Neutrophil (primary cell): ENCODE results near the gene SLC44A2.

Experiments used
- H3K27ac ChIP-seq: fragments of 200-600 bp; sonication (generic); 2 replicates; pipeline ENCODE4 v1.5.1; 2016; ENCODE audit warnings: mild to moderate bottlenecking, moderate library complexity
- H3K27me3 ChIP-seq: fragments of 200-600 bp; sonication (generic); 2 replicates; pipeline ENCODE4 v1.6.0; 2016; ENCODE audit warnings: mild to moderate bottlenecking
- H3K36me3 ChIP-seq: fragments of 200-600 bp; sonication (generic); 2 replicates; pipeline ENCODE4 v1.5.1; 2017
- H3K4me1 ChIP-seq, 2 experiments: fragments of 200-600 bp in 1 of 2; sonication (generic) in 1 of 2; 1 replicate in 1 of 2; 2 replicates in 1 of 2; pipeline versions ENCODE4 v1.5.1 to v1.6.1; 2013 to 2016; ENCODE audit warnings: low read depth in 1 of 2, low read length in 1 of 2, mild to moderate bottlenecking in 1 of 2, moderate library complexity in 1 of 2; ENCODE audit not compliant: control insufficient read depth in 1 of 2, insufficient read depth in 1 of 2
- H3K4me3 ChIP-seq, 2 experiments: fragments of 200-600 bp in 1 of 2; sonication (generic) in 1 of 2; 1 replicate in 1 of 2; 2 replicates in 1 of 2; pipeline ENCODE4 v1.5.1; 2013 to 2016; ENCODE audit warnings: low read depth in 1 of 2, low read length in 1 of 2, mild to moderate bottlenecking in 1 of 2, moderate library complexity in 1 of 2
- H3K9me3 ChIP-seq: fragments of 200-600 bp; sonication (generic); 2 replicates; pipeline ENCODE4 v1.5.1; 2016
- TF ChIP-seq, protein P1 (sequence below): fragments of 200-600 bp; sonication (generic); IDR thresholded peaks from 2 replicates; pipeline ENCODE4 v1.5.1; 2016; ENCODE audit warnings: antibody characterized with exemption

SLC44A2 gene

DNA sequence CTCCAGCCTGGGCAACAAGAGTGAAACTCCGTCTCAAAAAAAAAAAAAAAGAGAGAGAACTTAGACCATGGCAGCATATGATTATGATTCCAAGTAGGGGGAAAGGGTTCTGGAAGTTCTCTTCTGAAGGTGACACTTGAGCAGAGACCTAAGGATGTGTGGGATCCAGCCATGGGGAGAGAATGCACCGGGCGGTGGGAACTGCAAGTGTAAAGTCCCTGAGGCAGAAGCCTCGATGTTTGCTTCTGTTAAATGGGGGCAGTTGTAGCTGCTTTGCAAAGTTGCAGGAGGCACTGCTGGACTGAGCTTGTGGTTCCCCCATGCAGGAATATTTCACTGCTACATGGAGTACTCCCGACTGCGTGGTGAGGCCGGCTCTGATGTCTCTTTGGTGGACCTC, 9.1 kb downstream of the SLC44A2 start:
- Histone ChIP-seq H3K36me3 (peaks cover 100% of the 10 kb centered on the region), H3K27me3 (no peaks in the 10 kb centered on the region), H3K4me1 (peaks cover 35 to 43% of the 10 kb centered on the region in 2 experiments), H3K27ac (peak overlapping the region; percentile 66), H3K4me3 (no peak overlapping the region), H3K9me3 (peaks cover 8% of the 10 kb centered on the region)
- TF ChIP-seq, protein P1, sequence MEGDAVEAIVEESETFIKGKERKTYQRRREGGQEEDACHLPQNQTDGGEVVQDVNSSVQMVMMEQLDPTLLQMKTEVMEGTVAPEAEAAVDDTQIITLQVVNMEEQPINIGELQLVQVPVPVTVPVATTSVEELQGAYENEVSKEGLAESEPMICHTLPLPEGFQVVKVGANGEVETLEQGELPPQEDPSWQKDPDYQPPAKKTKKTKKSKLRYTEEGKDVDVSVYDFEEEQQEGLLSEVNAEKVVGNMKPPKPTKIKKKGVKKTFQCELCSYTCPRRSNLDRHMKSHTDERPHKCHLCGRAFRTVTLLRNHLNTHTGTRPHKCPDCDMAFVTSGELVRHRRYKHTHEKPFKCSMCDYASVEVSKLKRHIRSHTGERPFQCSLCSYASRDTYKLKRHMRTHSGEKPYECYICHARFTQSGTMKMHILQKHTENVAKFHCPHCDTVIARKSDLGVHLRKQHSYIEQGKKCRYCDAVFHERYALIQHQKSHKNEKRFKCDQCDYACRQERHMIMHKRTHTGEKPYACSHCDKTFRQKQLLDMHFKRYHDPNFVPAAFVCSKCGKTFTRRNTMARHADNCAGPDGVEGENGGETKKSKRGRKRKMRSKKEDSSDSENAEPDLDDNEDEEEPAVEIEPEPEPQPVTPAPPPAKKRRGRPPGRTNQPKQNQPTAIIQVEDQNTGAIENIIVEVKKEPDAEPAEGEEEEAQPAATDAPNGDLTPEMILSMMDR = no peak

DNA sequence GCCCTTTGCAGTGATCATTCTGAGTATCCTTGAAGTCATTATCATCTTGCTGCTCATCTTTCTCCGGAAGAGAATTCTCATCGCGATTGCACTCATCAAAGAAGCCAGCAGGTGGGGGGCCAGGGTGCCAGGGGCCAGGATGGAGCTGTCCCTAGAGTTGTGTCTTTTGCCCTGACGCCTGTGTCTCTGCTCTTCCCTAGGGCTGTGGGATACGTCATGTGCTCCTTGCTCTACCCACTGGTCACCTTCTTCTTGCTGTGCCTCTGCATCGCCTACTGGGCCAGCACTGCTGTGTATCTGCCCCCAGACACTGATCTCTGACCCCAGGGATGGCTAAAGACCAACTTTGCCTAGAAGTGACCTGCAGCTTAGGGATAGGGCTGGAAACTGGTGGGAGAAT, 9.6 kb downstream of the SLC44A2 start:
- no peaks in the 10 kb centered on the region for H3K27me3 ChIP-seq
- H3K9me3 ChIP-seq = peaks cover 8% of the 10 kb centered on the region
- H3K4me1 ChIP-seq = peaks cover 41 to 48% of the 10 kb centered on the region in 2 experiments
- peak overlapping the region; percentile 66 for H3K27ac ChIP-seq
- peaks cover 99% of the 10 kb centered on the region for H3K36me3 ChIP-seq
- TF ChIP-seq, protein P1 = no peak
- H3K4me3 ChIP-seq = peak overlapping the region in 1 of 2 experiments; percentile 21

DNA sequence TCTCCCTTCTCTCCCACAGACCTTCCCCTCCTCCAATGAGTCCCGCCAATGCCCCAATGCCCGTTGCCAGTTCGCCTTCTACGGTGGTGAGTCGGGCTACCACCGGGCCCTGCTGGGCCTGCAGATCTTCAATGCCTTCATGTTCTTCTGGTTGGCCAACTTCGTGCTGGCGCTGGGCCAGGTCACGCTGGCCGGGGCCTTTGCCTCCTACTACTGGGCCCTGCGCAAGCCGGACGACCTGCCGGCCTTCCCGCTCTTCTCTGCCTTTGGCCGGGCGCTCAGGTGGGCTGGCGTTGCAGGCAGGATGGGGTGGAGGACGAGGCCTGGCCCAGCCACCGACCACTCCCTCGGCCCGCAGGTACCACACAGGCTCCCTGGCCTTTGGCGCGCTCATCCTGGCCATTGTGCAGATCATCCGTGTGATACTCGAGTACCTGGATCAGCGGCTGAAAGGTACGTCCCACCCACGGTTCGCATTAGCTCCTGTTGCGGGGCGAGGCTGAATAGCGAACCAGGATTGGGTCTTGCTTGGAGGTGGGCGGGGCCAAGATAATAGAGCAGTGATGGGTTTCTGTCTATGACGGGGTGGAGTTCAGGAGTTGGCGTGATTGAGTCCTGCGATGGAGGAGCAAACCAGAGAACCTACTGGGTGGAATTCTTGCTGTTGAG, 11.1 kb downstream of the SLC44A2 start:
- H3K9me3 ChIP-seq = peaks cover 8% of the 10 kb centered on the region
- H3K27me3 ChIP-seq = no peaks in the 10 kb centered on the region
- peaks cover 99% of the 10 kb centered on the region for H3K36me3 ChIP-seq
- peaks cover 43 to 53% of the 10 kb centered on the region in 2 experiments for H3K4me1 ChIP-seq
- peak overlapping the region; percentile 66 for H3K27ac ChIP-seq
- no peak overlapping the region for H3K4me3 ChIP-seq
- TF ChIP-seq, protein P1 = no peak

DNA sequence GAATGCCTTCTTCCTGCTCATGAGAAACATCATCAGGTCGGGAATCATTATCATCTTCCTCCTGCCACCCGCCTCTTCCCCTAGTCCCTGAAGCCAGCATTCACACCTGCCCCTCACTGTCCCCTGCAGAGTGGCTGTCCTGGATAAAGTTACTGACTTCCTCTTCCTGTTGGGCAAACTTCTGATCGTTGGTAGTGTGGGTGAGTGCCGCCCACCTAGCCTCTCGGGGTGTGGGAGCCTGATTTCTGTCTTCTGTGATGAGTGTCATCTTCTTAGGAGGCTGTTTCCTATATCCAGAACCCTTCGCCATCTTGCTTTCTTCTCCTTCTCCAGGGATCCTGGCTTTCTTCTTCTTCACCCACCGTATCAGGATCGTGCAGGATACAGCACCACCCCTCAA, 12.5 kb downstream of the SLC44A2 start:
- TF ChIP-seq, protein P1 = no peak
- H3K9me3 ChIP-seq = peaks cover 8% of the 10 kb centered on the region
- H3K36me3 ChIP-seq = peaks cover 99% of the 10 kb centered on the region
- no peaks in the 10 kb centered on the region for H3K27me3 ChIP-seq
- H3K4me1 ChIP-seq = peaks cover 43 to 53% of the 10 kb centered on the region in 2 experiments
- H3K27ac ChIP-seq = peak overlapping the region; percentile 60
- no peak overlapping the region for H3K4me3 ChIP-seq

DNA sequence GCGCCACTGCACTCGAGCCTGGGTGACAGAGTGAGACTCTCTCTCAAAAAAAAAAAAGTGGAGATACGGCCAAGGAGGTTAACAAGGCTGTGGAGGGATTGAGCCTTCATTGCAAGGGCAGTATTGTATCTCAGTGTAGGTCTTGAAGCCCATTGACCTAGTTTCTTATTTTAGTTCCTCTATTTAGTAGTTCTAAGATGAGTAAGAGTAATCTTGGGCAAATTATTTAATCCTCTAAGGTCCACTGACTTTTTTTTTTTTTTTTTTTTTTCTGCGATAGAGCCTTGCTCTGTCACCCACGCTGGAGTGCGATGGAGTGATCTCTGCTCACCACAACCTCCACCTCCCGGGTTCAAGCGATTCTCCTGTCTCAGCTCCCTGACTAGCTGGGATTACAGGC, 14.5 kb downstream of the SLC44A2 start:
- Histone ChIP-seq H3K36me3 (peaks cover 98% of the 10 kb centered on the region), H3K27ac (peak overlapping the region; percentile 60), H3K27me3 (no peaks in the 10 kb centered on the region), H3K4me1 (peaks cover 57 to 58% of the 10 kb centered on the region in 2 experiments), H3K9me3 (peaks cover 8% of the 10 kb centered on the region), H3K4me3 (peak overlapping the region in 1 of 2 experiments; percentile 10)
- TF ChIP-seq, protein P1 = no peak
